HG03045 (cell line): ENCODE measurements around the gene CCDC167.
"Not testable (repeated sequence)": the region's sequence is repeated elsewhere in the genome, so short reads cannot be mapped to it uniquely, and the experiment has no call there.

Experiments used
- ATAC-seq: cut with Tn5 transposase; IDR thresholded peaks from one replicate; pipeline ENCODE4 v1.9.1; 2021; ENCODE audit warnings: mild to moderate bottlenecking, moderate library complexity; ENCODE audit not compliant: unreplicated experiment

The CCDC167 gene

DNA sequence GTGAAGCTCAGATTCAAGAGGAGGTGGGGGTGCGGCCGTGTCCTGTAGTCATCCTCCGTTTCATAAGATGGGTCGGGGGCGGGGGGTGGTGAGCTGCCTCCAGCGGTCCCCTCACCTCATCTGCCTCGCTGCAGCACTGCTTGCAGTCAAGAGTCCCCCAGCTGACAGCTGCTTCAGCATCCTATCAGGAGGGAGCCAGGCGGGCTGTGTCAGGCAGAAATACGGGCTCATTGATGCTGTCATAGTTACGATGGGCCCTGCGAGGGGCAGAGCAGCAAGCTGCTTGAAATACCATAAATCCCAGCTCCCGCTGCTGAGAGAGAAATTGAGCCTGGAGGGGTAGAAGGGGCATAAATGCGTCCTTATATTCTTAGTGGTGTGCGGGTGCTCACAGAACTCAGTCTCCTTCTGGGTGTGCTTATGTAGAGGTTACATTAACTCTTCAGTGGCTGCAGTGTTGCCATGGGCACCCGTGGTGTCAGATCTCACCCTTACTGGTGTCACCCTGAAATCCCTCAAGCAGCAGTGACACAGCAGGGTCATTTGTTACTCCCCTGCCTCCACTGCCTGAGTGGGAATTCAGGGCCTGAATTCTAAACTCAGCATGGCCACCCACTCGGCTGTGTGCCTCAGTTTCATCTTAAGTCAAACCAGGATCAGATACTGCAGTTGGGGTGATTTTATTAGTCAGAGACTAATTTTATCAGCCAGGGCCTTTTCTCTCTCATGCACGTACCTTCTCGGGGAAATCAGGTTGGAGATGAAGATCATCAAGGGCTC is 21.8 kb downstream of the CCDC167 start:
- no peak for ATAC-seq

DNA sequence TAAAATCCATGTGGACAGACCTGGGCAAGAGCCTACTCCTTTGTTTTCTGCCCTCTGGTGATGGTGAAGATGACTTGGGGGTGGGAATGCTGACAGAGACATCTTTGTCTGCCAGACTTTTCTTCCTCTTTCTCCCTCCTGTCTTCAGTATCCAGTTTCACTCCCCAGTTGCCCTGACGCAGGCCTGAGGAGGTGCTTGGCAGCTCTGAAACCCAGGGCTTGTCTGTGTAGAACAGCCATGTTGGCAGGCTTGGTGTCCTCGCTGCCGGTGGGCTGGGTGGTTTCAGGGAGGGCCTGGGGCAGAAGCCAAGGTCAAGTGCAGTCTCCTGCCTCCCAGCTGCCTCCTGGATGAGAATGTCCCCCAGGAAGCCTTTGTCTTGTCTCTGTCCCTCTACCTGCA is 22.5 kb downstream of the CCDC167 start:
- no peak for ATAC-seq

DNA sequence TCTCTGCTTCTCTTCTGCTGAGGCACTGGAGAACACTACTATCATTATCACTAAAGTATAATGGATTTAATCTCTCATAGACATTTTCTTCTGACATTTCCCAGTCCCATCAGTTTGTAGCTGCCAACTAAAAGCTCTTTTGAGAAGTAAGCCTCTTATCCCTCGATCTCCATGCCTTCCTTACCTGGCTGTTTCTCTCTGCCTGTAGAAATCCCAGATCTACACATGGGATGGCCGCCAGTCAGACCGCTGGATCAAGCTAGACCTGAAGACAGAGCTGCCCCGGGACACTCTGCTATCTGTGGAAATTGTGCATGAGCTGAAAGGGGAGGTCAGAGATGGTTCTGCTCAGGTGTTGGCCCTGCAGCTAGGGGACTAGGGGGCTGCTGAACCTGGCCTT is 25.4 kb downstream of the CCDC167 start:
- ATAC-seq: no peak

DNA sequence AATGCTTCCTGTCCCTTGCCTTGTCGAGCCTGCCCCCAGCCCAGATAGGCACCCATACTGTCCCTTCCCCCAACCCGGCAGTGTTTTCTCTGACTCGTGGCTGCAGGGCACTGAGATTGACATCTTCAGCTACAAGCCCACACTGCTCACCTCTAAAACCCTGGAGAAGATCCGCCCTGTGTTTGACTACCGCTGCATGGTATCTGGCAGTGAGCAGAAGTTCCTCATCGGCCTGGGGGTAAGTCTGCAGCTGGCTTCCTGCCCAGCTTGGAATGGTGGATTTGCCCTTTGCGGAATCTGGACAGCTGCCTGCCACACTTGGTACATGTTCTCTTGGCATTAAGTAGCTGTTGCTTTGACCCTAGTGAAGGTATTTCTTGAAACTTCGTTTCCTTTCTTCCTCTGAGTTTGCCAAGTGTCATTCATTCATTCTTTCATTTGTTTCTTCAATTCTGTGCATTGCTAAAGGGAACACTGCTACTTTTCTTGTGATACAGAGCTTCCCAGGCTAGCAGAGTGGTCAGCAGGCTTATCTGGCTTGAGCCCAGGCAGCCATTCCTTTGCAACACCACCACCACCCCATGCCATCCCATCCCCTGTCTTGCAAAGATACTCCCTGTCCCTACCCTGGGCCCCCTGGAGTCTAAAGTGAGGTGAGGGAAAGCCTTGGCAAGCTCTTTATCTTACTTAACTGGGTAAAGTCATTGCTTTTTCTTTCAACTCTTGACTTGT is 26.2 kb downstream of the CCDC167 start:
- ATAC-seq: no peak

DNA sequence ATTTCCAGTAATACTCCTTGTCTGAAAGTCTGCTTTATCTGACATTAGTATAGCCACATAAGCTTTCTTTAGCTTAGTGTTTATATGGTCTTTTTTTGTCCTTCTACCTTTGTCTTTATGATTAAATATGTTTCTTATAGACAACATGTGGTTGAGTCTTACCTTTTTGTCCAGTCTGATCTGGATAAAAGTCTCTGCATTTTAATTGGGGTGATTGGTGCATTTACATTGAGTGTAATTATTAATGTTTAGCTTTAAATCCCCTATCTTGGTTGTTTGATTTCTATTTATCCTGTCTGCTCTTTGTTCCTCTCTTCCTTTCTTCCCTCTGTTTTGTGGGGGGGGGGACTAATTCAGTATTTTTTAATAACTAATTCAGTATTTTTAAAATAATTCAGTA is 32.0 kb downstream of the CCDC167 start:
- ATAC-seq: no peak

DNA sequence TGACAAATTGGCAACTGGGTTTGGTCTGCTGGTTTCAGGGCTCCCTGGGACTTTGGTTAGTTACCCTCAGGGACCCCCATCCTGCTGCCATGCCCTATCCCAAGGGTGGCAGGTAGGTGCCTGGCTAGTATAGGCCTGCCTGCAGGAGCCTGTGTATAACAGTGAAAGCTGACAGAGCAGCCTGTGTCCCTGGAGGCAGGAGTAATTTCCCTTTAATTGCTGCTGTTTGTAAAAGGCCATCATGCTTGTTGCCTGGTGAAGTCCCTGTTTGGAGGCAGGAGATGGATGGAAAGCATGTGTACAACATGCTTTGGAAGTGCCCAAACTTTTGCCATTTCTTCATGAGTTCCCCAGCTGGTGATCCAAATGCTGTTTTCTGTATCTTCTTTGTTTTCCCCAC is 36.6 kb downstream of the CCDC167 start:
- ATAC-seq: no peak

DNA sequence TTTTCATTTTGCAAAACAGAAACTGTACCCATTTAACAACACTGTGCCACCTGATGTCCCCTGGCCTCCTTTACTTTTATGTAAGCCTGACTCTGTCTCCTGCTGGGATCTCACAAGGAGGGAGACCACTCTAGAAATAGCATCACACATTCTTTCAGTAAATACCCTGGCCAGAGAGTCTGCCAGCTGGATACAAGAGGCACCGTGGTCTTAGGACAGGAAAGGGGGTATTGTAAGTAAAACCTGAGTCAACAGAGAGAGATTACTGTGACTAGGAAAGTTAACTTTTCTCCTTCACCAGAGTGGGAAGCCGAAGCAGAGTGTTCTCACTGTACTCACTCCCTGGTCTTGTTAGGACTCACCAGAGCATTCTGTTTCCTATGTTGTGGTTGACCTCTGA is 38.9 kb downstream of the CCDC167 start:
- ATAC-seq: no peak

DNA sequence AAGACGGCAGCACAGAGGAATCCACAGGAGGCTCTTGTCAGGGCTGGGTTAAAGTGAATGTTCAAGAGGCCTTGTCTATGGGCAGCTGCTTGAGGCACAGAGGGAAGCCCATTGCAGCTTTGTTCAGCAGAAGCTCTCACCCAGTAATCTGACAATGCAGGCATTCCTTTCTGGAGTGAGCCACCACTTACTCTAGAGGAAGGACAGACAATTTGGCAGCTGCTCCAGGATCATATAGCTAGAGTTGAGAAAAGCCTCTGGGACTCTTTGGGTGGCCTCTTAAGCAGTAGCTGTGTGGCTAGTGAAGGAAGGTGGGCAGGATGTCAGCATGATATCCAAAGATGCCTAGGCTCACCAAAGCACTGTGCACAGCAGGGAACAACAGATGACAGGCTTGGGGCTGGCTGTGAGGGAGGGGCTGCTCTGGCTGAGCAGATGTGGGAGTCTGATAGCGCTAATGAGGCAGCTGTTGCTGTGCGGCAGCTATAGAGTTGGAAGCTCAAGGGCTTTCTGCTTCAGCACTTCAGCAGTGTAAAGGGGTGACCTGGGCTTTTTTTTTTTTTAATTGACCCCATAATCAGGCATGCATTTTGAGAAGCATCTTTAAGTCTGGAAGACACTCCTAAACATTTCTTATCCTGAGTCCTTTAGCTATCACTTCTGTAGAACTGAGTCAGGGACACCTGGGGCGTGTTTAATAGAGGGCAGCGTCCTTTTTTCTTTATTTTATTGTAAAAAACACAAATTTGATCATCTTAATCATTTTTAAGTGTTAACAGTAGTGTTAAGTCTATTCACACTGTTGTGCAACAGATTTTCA is 39.5 kb downstream of the CCDC167 start:
- ATAC-seq: no peak

DNA sequence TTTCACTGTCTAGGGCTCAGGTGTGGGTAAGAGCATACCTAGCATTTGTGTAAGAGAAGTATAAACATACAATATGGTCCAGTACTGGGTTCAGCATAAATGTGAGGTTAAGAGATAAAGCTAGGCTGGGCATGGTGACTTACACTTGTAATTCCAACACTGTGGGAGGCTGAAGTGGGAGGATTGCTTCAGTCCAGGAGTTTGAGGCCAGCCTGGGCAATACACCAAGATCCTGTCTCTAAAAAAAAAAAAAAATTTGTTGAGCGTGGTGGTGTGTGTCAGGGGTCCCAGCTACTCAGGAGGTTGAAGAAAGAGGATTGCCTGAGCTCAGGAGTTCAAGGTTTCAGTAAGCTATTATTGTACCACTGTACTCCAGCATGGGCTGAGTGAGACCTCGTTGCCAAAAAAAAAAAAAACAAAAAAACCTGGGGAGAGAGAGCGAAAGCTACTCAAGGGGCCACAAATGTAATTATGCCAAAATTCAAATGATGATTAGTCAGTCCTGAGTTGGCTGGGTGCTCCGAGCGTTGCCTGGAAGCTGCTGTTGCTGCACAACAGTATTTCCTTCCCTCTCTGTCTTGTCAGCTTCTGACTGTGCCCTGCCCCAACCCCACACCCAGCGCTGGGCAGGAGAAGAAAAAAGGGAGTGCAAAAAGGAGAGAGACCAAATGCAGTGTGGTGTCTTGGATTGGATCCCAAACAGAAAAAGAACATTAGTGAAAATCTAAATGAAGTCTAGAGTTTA is 42.7 kb downstream of the CCDC167 start:
- no peak for ATAC-seq

DNA sequence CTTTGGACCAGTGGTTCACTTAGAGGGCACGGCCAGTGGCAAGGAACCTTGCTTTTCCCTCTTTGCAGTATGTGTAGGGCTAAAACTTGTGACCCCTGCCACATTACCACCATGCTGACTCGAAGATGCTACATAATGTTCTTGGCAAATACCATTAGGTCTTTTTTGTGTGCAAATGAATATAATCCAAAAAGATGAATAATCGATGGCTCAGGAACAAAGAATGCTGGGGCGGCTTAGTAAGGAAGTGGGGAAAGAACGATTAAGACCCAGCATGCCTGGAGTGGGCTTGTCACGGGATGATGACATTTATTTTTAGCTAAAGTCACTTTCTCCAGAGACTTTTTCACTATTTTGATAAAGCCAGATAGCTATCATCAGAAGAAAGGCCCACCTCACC is 43.6 kb downstream of the CCDC167 start:
- no peak for ATAC-seq

DNA sequence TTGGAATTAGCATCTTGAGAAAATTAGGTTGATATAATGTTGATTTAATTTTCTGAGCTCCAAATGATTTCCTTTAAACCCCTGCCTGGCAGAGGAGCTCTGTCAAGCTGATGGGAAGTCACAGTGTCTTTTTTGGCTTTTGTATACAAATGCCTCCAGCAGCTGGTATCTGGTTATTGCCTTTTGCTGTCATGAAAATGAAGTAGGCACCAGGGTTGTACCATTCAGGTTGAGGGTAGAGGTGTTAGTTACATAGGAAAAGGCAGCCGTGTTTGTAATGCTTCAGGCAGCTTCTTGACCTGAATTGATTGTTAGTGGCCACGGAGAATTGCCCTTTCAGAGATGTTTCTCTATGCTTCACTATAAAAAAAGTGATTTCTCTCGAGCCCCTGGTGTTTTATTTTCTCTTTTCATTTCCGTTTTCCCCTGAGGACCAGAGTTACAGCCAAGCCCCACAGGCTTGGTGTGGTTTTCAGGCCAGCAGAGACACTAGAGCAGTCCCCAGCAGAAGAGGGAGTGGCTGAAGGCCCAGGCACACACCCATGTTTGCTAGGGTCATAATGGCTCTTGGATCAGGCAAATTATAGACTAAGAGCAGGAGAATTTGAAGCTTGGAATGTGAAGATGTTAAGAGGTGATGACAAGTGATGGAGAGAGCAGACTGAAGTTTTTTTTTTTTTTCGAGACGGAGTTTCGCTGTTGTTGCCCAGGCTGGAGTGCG is 45.1 kb downstream of the CCDC167 start:
- no peak for ATAC-seq

DNA sequence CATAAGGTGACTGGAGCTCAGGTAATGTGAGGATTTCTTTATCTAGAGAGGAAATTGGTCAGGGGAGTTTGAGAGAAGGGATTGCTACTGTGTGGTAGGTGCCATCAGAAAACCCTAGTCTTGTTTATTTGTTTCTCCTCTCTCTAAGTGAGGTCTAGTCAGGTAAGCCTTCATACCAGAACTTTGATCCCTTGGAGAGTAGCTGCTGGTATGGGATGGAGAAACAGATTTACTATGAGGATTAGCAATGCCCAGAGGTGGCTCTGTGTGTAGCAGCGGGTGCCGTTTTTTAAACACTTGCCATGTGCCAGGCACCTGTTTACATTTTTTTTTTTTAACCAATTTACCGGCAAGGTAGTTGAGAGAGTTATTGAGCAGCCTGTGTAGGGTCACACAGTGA is 47.2 kb downstream of the CCDC167 start:
- ATAC-seq: no peak

DNA sequence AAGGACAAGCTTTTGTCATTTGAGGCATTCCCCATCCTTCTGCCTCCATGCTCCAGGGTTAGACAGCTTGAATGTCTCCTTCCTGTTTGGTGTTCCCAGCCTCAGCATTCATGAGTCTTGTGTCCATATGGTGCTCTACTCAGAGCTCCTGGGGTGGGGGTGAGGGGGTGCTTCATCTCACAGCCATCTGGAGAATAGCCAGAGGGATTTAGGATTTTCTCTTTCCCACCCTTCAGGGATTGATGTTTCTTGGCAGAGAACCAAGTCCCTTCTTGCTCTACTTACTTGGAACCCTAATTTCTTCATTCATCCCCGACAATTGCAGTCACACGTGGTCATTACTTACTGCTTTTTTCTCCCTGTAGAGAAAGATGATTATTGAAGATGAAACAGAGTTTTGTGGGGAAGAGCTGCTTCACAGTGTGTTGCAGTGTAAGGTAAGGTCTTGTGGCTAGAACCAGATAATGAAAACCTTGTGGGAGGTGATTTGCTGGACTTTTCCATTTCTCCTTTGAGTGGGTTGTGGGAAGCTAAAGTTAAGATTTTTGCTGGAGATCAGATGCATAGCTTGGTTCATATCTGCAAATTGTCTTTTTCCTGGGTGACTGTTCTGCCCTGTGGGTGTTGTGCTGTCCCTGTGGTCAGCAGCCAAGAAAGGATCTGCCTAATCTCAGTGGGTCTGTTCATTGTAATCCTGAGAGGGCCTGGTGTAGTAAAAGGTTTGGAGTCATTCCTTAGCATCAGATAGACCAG is 48.1 kb downstream of the CCDC167 start:
- no peak for ATAC-seq

DNA sequence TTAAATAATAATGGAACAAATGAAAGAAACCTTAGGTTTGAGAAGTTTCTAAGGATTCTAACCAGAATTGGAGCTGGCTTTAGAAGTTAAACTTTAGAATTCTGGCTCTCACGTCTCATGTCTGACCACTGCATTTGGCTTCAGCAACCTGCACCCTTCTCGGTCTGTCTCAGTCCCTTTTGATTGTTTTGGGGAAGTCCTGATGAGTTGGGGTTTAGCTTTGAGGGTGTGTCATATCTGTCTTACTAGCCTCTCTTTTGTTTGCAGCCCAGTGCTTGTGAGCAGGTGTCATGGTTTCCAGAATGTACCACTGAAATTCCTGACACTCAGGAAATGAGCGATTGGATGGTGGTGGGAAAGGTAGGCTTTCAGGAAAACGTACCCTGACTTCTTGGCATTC is 49.7 kb downstream of the CCDC167 start:
- ATAC-seq: no peak

DNA sequence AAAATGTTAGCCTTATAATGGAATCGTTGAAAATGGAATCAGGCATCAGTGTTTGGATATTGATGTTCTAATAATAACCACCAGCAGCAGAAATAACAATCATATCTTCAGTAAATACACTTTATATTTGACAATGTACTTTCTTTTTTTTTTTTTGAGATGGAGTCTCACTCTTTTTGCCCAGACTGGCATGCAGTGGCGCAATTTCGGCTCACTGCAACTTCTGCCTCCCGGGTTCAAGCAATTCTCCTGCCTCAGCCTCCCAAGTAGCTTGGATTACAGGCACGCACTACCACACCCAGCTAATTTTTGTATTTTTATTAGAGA is 56.5 kb downstream of the CCDC167 start:
- not testable (repeated sequence) for ATAC-seq

DNA sequence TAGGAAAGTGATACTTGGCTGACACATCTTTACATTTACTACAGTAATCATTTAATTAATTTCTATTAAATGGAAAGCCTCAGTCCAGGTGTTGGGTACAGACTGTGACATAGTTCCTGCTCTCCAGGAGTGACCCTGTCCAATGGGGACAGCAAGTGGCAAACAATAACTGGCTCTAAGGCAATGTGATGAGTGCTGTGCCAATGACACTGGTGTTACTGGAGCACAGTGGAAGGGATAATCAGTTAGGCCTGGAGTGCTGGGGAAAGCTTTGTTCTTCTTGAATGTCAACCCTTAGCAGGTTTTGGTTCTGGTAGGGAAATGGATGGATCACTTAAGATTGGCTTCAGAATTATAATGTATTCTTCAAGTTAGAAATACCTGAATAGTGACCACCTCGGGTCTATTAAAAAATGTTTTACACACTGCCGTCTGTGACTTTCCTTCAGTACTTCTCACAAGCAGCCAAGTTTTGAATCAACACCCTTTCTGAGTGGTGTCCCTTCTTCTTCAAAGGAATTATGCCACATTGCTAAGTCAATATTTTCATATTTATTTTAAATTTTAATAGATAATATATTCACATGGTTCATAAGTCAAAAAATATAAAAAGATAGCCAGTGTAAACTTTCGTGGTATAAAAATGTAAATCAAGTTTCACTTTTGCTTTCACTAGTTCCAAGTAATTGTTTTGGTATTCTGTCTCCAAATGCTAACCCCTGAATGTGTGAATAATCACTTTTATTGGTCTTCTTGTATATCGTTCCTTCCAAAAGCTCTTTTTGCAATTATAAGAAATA is 57.1 kb downstream of the CCDC167 start:
- ATAC-seq: no peak

DNA sequence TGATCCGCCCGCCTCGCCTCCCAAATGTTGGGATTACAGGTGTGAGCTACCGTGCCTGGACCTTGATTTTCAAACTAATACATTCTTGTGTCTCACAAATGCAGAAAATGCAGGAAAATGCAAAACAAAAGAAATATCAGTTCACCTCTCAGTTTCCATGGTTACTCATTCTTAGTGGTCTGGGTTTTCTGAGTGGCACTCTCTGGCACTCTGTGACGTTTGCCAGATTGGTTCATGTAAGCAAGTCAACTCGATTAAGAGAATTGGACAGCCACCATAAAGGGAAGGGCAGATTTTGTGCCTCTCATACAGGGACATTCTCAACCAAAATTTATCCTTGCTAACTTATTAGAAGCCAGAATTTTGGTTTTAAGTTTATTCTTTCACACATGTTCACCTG is 58.0 kb downstream of the CCDC167 start:
- no peak for ATAC-seq

DNA sequence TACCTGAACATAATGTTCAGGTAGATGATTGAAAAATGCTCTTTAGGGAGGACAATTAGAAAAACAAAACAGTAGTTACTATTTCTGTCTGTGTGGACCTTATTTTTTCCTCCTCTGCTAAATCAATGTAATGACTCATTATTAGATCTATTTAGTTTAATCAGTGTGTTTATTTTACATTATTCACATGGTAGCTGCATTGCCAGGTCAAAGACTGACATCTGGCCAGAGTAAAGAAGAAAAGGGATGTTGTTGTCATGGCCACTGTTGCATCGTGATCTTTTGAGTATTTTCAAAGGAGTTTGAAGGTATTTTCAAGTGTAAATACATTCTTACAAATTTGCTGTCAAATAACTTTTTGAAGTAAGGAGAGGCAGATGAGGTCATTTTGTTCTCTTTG is 60.8 kb downstream of the CCDC167 start:
- no peak for ATAC-seq

DNA sequence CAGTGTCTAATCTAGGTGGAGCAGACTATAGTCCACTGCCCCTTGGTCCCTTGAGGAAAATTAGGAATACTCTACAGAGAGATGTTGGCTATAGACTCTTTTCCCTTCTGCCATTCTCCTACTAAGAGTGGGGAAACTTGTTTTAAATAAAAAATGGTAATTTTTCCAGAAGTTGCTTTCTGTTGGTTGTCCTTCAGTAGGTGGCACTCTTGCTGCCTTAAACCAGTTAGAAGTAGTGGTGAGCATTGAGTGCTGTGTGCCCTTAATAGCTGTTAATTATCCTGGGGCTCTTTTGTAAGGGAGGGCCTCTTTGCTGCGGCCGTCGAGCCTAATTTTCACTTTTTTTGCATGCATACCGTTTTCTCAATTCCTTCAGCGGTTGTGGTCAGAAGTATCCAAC is 63.9 kb downstream of the CCDC167 start:
- ATAC-seq: no peak
